Right lung (tissue), 5 donors: ENCODE results near the gene CTNNA1. TPM values are rescaled to one million over a fixed set of nuclear protein-coding genes. Genes with fewer than 3 reads are reported as not detected.

Experiments
- DNase-seq, 2 donors: peaks; one replicate each; pipeline ENCODE4 v3.0.0-alpha.2; 2013
- polyA plus RNA-seq, 5 donors: library from polyadenylated mRNA; unstranded; fragments of 120-200 nt; gene quantifications; one replicate each; pipeline versions ENCODE4 v1.2.1 to v1.2.3, GENCODE V29; 2013; ENCODE audit warnings: inconsistent platforms in 1 of 5, low replicate concordance in 1 of 5; ENCODE audit not compliant: insufficient read length in 5 of 5, insufficient read depth in 1 of 5

CTNNA1 gene
- polyA plus RNA-seq, 5 donors, result 294 to 386 (median 345) TPM

- peak; percentile 21 to 34 for DNase-seq
These were observed 90.3 kb downstream of the CTNNA1 start for GRCh38 chr5:138843316-138844124.

- DNase-seq, result no peak
These were observed 90.9 kb downstream of the CTNNA1 start for GRCh38 chr5:138844125-138844461.

- DNase-seq, result peak in 1 of 2 donors; percentile 6
These were observed 91.7 kb downstream of the CTNNA1 start for GRCh38 chr5:138844812-138845513.

- no peak for DNase-seq
These were observed 96.2 kb downstream of the CTNNA1 start for GRCh38 chr5:138849439-138849838.

- peak in 1 of 2 donors; percentile 23 for DNase-seq
These were observed 96.7 kb downstream of the CTNNA1 start for GRCh38 chr5:138849882-138850281.

GRCh38 chr5:138850865-138851435 is 97.7 kb downstream of the CTNNA1 start:
- no peak for DNase-seq

GRCh38 chr5:138853132-138853531 is 99.9 kb downstream of the CTNNA1 start:
- DNase-seq, result no peak

- DNase-seq, result no peak
These were observed 113.8 kb downstream of the CTNNA1 start for GRCh38 chr5:138867011-138867410.

- no peak for DNase-seq
These were observed 115.8 kb downstream of the CTNNA1 start for GRCh38 chr5:138869038-138869437.

GRCh38 chr5:138869763-138870500 is 116.7 kb downstream of the CTNNA1 start:
- no peak for DNase-seq

GRCh38 chr5:138870611-138871010 is 117.4 kb downstream of the CTNNA1 start:
- no peak for DNase-seq

GRCh38 chr5:138872841-138873465 is 119.7 kb downstream of the CTNNA1 start:
- no peak for DNase-seq

- no peak for DNase-seq
These were observed 120.4 kb downstream of the CTNNA1 start for GRCh38 chr5:138873466-138874221.

GRCh38 chr5:138874241-138874640 is 121.0 kb downstream of the CTNNA1 start:
- no peak for DNase-seq

GRCh38 chr5:138874771-138875551 is 121.7 kb downstream of the CTNNA1 start, which contains the start of gene LRRTM2:
Gene LRRTM2 (minus strand): TSS chr5:138875335. CDS start chr5:138874911, 424 bp downstream.
- peak; percentile 68 to 81 for DNase-seq

- no peak for DNase-seq
These were observed 122.3 kb downstream of the CTNNA1 start for GRCh38 chr5:138875552-138875875.

GRCh38 chr5:138875946-138876345 is 122.7 kb downstream of the CTNNA1 start:
- DNase-seq, result no peak

GRCh38 chr5:138876811-138877210 is 123.6 kb downstream of the CTNNA1 start:
- no peak for DNase-seq

GRCh38 chr5:138878437-138879235 is 125.4 kb downstream of the CTNNA1 start:
- DNase-seq, result no peak
